ENCODE results near the gene YPEL3.

YPEL3 gene

GRCh38 chr16:30142672-30143346 is 46.8 kb upstream of the YPEL3 start:
- DNase-seq (ENCODE audit: extremely low spot score), result no peak
- ChIA-PET POLR2A (interaction anchor here (0.8 to 1.0 kb wide), 3 partner anchors 41 to 77 kb away, joined by 4 to 6 read pairs (median 5); partner anchors contain the start of genes ALDOA and CORO1A), CTCF (interaction anchor here (1.5 kb wide), 1 partner anchor 31 kb away, joined by 4 read pairs; no protein-coding TSS in a partner anchor)
- no peak for TF ChIP-seq CTBP1 (IDR thresholded peaks at IDR 0.05; ENCODE audit: borderline replicate concordance)
- no peak for TF ChIP-seq SP1 (IDR thresholded peaks at IDR 0.05)
- peak; percentile 12; the same call in 1 of the 2 replicates for TF ChIP-seq ZNF384 (IDR thresholded peaks at IDR 0.05)
- TF ChIP-seq SUZ12 (IDR thresholded peaks at IDR 0.05), result no peak
- no peak for TF ChIP-seq ARNT (IDR thresholded peaks at IDR 0.05)

- DNase-seq (ENCODE audit: extremely low spot score), result no peak
- no peak for TF ChIP-seq PKNOX1 (IDR thresholded peaks at IDR 0.05)
- no peak for TF ChIP-seq HDGF (IDR thresholded peaks at IDR 0.05; ENCODE audit: borderline replicate concordance)
- POLR2A ChIA-PET, result no interaction called here
- CTCF ChIA-PET, result no interaction called here
Observed at GRCh38 chr16:30141750-30142149, 45.7 kb upstream of the YPEL3 start.

- ChIA-PET POLR2A (interaction anchor here (1.1 to 1.2 kb wide), 2 partner anchors 10 to 11 kb away, joined by 3 read pairs; no protein-coding TSS in a partner anchor), CTCF (interaction anchor here (0.6 to 1.1 kb wide), 3 partner anchors 35 to 243 kb away, joined by 3 to 7 read pairs (median 3); no protein-coding TSS in a partner anchor)
- no peak for DNase-seq (ENCODE audit: extremely low spot score)
- no peak for TF ChIP-seq FOXA1 (IDR thresholded peaks at IDR 0.05)
- no peak for TF ChIP-seq LEF1 (IDR thresholded peaks at IDR 0.05; ENCODE audit: borderline replicate concordance)
- TF ChIP-seq NFRKB (IDR thresholded peaks at IDR 0.05), result no peak
- TF ChIP-seq CTBP1 (IDR thresholded peaks at IDR 0.05; ENCODE audit: borderline replicate concordance), result no peak
- no peak for TF ChIP-seq PKNOX1 (IDR thresholded peaks at IDR 0.05)
- no peak for TF ChIP-seq ELF4 (IDR thresholded peaks at IDR 0.05)
- TF ChIP-seq SP1 (IDR thresholded peaks at IDR 0.05), result no peak
- no peak for TF ChIP-seq TARDBP (IDR thresholded peaks at IDR 0.05)
Observed at GRCh38 chr16:30139583-30140481, 43.8 kb upstream of the YPEL3 start.

- no peak for DNase-seq (ENCODE audit: extremely low spot score)
- ChIA-PET POLR2A (interaction anchor here (1.7 kb wide), 1 partner anchor 14 kb away, joined by 5 read pairs; the partner anchor contains the start of gene MAPK3), CTCF (interaction anchor here (0.6 to 1.4 kb wide), 3 partner anchors 21 to 41 kb away, joined by 3 to 7 read pairs (median 4); no protein-coding TSS in a partner anchor)
- TF ChIP-seq ELF4 (IDR thresholded peaks at IDR 0.05) (no peak), ZNF384 (IDR thresholded peaks at IDR 0.05) (no peak), PKNOX1 (IDR thresholded peaks at IDR 0.05) (no peak)
Observed at GRCh38 chr16:30137897-30138296, 41.9 kb upstream of the YPEL3 start.

- DNase-seq (ENCODE audit: extremely low spot score), result no peak
- POLR2A ChIA-PET, result interaction anchor here (1.7 kb wide), 1 partner anchor 14 kb away, joined by 5 read pairs; the partner anchor contains the start of gene MAPK3
- no peak for TF ChIP-seq TARDBP (IDR thresholded peaks at IDR 0.05)
- TF ChIP-seq HDGF (IDR thresholded peaks at IDR 0.05; ENCODE audit: borderline replicate concordance), result no peak
- TF ChIP-seq ZNF384 (IDR thresholded peaks at IDR 0.05), result no peak
- TF ChIP-seq FOXM1 (IDR thresholded peaks at IDR 0.05; ENCODE audit: borderline replicate concordance), result no peak
- no peak for TF ChIP-seq SUZ12 (IDR thresholded peaks at IDR 0.05)
- no peak for TF ChIP-seq FOXA1 (IDR thresholded peaks at IDR 0.05)
- no peak for TF ChIP-seq CTBP1 (IDR thresholded peaks at IDR 0.05; ENCODE audit: borderline replicate concordance)
- no peak for TF ChIP-seq FOXK2 (IDR thresholded peaks at IDR 0.05)
- no peak for TF ChIP-seq PKNOX1 (IDR thresholded peaks at IDR 0.05)
- TF ChIP-seq SP1 (IDR thresholded peaks at IDR 0.05), result no peak
- no peak for TF ChIP-seq ARNT (IDR thresholded peaks at IDR 0.05)
- no peak for TF ChIP-seq ELF4 (IDR thresholded peaks at IDR 0.05)
- no peak for TF ChIP-seq L3MBTL2 (conservative IDR thresholded peaks at IDR 0.05)
- no peak for TF ChIP-seq NFRKB (IDR thresholded peaks at IDR 0.05)
- no peak for TF ChIP-seq BHLHE40 (IDR thresholded peaks at IDR 0.05; ENCODE audit: borderline replicate concordance)
- no peak for TF ChIP-seq LEF1 (IDR thresholded peaks at IDR 0.05; ENCODE audit: borderline replicate concordance)
- CTCF ChIA-PET, result interaction anchor here (0.6 to 1.4 kb wide), 3 partner anchors 12 to 41 kb away, joined by 3 to 7 read pairs (median 3); no protein-coding TSS in a partner anchor
Observed at GRCh38 chr16:30136971-30137605, 41.1 kb upstream of the YPEL3 start.

Data from HEK293T (cell line).